AG10803 (cell line): Measurements from ENCODE around the gene CHRNB4.
A peak's percentile ranks its signal among the peaks of the same experiment; 100 is the strongest.

Experiments
- DNase-seq: peaks from one replicate; pipeline ENCODE4 v3.0.0; 2010; ENCODE audit warnings: low read depth
- H3K4me3 ChIP-seq: 2 replicates; pipeline ENCODE4 v1.5.1; 2011; ENCODE audit warnings: mild to moderate bottlenecking, low read length, control low read depth
- TF ChIP-seq, protein P1 (sequence below): conservative IDR thresholded peaks from 2 replicates; pipeline ENCODE4 v1.5.1; 2011; ENCODE audit warnings: mild to moderate bottlenecking, low read length, control low read depth, inconsistent platforms

Gene CHRNB4

GRCh38 chr15:78625606-78626280 is 15.3 kb downstream of the CHRNB4 start:
- no peak for DNase-seq
- no peak overlapping the region for H3K4me3 ChIP-seq
- TF ChIP-seq, protein P1, sequence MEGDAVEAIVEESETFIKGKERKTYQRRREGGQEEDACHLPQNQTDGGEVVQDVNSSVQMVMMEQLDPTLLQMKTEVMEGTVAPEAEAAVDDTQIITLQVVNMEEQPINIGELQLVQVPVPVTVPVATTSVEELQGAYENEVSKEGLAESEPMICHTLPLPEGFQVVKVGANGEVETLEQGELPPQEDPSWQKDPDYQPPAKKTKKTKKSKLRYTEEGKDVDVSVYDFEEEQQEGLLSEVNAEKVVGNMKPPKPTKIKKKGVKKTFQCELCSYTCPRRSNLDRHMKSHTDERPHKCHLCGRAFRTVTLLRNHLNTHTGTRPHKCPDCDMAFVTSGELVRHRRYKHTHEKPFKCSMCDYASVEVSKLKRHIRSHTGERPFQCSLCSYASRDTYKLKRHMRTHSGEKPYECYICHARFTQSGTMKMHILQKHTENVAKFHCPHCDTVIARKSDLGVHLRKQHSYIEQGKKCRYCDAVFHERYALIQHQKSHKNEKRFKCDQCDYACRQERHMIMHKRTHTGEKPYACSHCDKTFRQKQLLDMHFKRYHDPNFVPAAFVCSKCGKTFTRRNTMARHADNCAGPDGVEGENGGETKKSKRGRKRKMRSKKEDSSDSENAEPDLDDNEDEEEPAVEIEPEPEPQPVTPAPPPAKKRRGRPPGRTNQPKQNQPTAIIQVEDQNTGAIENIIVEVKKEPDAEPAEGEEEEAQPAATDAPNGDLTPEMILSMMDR, result no peak

- H3K4me3 ChIP-seq, result no peak overlapping the region
- no peak for DNase-seq
- TF ChIP-seq, protein P1, result no peak
These were observed 16.1 kb downstream of the CHRNB4 start for GRCh38 chr15:78624651-78625590.

- TF ChIP-seq, protein P1, result no peak
- H3K4me3 ChIP-seq, result no peak overlapping the region
- DNase-seq, result no peak
These were observed 17.1 kb downstream of the CHRNB4 start for GRCh38 chr15:78623786-78624497.

DNA sequence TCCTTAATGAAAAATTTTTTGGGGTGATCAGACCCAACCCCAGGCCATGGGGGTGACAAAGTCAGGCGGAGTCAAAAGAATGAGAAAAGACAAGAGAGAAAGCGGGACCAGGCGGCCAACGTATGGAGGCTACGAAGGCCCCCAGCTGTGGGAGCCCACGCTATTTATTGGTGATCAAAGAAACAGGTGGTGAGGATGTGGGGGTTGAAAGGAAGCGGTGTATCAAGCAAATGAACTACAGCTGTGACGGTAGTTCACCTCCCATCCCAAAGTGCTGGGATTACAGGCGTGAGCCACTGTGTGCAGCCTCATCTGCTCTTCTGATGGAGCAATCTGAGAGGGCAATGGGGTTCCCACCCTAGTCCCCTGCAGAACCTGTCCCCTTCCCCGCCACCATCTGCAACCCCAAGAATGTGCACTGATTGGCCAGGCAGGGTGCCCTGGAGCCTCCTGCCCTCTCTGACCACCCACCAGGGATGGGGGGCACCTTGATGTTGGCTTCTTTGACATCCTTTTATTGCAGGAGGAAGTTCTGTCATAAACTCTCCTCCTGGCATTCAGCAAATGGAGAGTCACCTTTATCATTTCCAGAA is 19.1 kb downstream of the CHRNB4 start:
- no peak for DNase-seq
- no peak overlapping the region for H3K4me3 ChIP-seq
- TF ChIP-seq, protein P1, result no peak

DNA sequence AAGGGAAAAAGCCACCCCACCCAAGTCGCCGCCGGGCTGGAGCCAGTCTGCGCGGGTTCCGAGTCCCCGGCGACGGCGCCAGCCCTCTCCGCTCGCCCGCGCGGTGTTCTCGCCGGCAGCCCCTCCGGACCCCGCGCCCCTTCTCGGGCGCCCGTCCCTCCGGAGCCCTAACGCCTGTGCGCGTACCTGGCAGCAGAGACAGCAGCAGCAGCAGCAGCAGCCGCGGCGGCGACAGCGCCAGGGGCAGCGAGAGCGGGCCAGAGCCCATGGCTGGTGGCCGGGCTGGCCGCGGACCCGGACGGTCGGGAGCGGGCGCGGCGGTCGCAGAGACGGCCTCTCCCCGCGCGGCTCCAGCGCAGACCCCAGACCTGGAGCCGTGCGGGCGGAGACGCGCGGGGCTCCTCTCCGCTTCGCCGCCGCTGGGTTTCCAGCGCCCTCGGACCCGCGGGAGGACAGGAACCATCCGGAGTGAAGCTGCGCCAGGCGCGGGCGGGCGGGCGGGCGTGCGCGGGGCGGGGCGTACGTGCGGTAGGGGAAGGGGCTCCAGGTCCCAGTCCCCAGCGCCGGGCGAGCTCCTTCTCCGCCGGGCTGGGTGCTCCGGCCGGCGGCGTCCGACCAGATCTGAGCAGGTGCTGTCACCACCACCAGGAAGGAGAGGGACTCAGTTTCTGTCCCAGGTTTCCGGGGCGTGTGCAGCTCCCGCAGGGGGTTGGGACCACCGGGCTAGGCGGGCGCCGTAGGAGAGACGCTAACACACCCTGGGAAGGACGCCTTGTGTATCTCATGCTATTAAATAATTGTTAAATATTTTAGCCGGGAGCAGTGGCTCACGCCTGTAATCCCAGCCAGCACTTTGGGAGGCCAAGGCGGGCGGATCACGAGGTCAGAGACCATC is 20.2 kb downstream of the CHRNB4 start, which contains the start of gene CHRNA3:
Gene CHRNA3 (minus strand): TSS at position 470 of the 895 bp plus-strand sequence. CDS start 202 bp downstream, at position 268.
- DNase-seq, result no peak
- TF ChIP-seq, protein P1, result no peak
- H3K4me3 ChIP-seq, result no peak within 1 kb of the TSS

DNA sequence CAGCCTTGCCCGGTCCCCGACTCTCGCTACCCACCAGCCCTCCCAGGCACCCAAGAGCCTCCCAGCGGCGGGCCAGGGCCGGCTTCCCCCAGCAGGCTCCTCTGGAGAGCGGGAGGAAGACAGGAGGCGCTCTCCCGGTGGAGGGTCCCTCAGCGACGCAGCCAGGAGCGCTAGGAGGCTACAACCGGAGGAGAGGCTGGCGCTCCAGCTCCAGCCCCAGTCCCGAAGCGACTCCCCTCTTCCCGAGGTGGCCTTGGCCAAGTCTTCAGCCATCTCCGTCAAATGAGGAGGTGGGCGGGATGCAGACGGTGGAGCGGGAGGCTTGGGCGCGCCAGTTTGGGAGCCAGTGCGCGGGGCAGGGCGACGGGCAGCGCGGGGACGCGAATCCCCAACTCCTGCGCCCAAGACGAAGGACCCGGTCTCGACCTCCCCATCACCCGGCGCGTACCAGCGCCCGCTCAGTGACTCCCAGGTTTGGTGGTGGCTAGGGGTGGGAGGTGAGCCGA is 20.9 kb downstream of the CHRNB4 start:
- no peak for DNase-seq
- no peak overlapping the region for H3K4me3 ChIP-seq
- TF ChIP-seq, protein P1, result 0 out of 2 replicates have a peak, but pooled peaks have one; percentile 2
